ENCODE data around the gene C16orf96. TPM values are rescaled to one million over a fixed set of nuclear protein-coding genes. Genes with fewer than 3 reads are reported as not detected.

Gene C16orf96
- total RNA-seq, 1 donor: not detected

GRCh38 chr16:4515611-4516233 lies 40.4 kb upstream of the C16orf96 start:
- DNase-seq (ENCODE audit: low read depth): no peak
- no peak overlapping the region for H3K4me3 ChIP-seq (ENCODE audit: low read depth, low read length)
- no peak for TF ChIP-seq CTCF (IDR thresholded peaks at IDR 0.05; ENCODE audit: insufficient read depth, low read depth, low read length)

GRCh38 chr16:4517812-4518680 lies 38.1 kb upstream of the C16orf96 start:
- peak; percentile 81 for TF ChIP-seq CTCF (IDR thresholded peaks at IDR 0.05; ENCODE audit: insufficient read depth, low read depth, low read length)

GRCh38 chr16:4519274-4520058 lies 36.7 kb upstream of the C16orf96 start:
- H3K4me3 ChIP-seq (ENCODE audit: low read depth, low read length): no peak overlapping the region
- no peak for TF ChIP-seq CTCF (IDR thresholded peaks at IDR 0.05; ENCODE audit: insufficient read depth, low read depth, low read length)
- no peak for DNase-seq (ENCODE audit: low read depth)

More at GRCh38 chr16:4517812-4518680, 38.1 kb upstream of the C16orf96 start:
- DNase-seq (ENCODE audit: low read depth): peak; percentile 37
- H3K4me3 ChIP-seq (ENCODE audit: low read depth, low read length): no peak overlapping the region

- peak; percentile 56 for DNase-seq (ENCODE audit: low read depth)
- no peak for TF ChIP-seq CTCF (IDR thresholded peaks at IDR 0.05; ENCODE audit: insufficient read depth, low read depth, low read length)
Observed at GRCh38 chr16:4520913-4521312, 35.2 kb upstream of the C16orf96 start.

GRCh38 chr16:4522051-4522581 lies 34.0 kb upstream of the C16orf96 start:
- TF ChIP-seq CTCF (IDR thresholded peaks at IDR 0.05; ENCODE audit: insufficient read depth, low read depth, low read length): no peak
- H3K4me3 ChIP-seq (ENCODE audit: low read depth, low read length): no peak overlapping the region
- peak; percentile 43 for DNase-seq (ENCODE audit: low read depth)

More at GRCh38 chr16:4520913-4521312, 35.2 kb upstream of the C16orf96 start:
- no peak overlapping the region for H3K4me3 ChIP-seq (ENCODE audit: low read depth, low read length)

GRCh38 chr16:4523686-4524085 lies 32.5 kb upstream of the C16orf96 start:
- no peak for DNase-seq (ENCODE audit: low read depth)
- no peak for TF ChIP-seq CTCF (IDR thresholded peaks at IDR 0.05; ENCODE audit: insufficient read depth, low read depth, low read length)
- no peak overlapping the region for H3K4me3 ChIP-seq (ENCODE audit: low read depth, low read length)

Measured in fibroblast of villous mesenchyme (primary cell).